Fibroblast of villous mesenchyme (primary cell): Measurements from ENCODE around the gene FOSL1. TPM values are rescaled to one million over a fixed set of nuclear protein-coding genes. Genes with fewer than 3 reads are reported as not detected.

Experiments used
- DNase-seq: peaks from one replicate; pipeline ENCODE4 v3.0.0-alpha.2; 2010; ENCODE audit warnings: low read depth
- H3K4me3 ChIP-seq: 2 replicates; pipeline ENCODE4 v1.5.1; 2011; ENCODE audit warnings: low read depth, mild to moderate bottlenecking, low read length
- total RNA-seq: library from RNA; depleted of rRNA; stranded (reverse); fragments of >200 nt; gene quantifications from 2 replicates; pipeline ENCODE4 v1.2.3, GENCODE V29; 2012
- TF ChIP-seq, protein P1 (sequence below): IDR thresholded peaks from 2 replicates; pipeline ENCODE4 v1.5.1; 2012; ENCODE audit warnings: low read depth, mild to moderate bottlenecking, low read length; ENCODE audit not compliant: insufficient read depth

The FOSL1 gene
- total RNA-seq, 1 donor, result 41.0 TPM

- peak overlapping the region; percentile 72 for H3K4me3 ChIP-seq
- TF ChIP-seq, protein P1, sequence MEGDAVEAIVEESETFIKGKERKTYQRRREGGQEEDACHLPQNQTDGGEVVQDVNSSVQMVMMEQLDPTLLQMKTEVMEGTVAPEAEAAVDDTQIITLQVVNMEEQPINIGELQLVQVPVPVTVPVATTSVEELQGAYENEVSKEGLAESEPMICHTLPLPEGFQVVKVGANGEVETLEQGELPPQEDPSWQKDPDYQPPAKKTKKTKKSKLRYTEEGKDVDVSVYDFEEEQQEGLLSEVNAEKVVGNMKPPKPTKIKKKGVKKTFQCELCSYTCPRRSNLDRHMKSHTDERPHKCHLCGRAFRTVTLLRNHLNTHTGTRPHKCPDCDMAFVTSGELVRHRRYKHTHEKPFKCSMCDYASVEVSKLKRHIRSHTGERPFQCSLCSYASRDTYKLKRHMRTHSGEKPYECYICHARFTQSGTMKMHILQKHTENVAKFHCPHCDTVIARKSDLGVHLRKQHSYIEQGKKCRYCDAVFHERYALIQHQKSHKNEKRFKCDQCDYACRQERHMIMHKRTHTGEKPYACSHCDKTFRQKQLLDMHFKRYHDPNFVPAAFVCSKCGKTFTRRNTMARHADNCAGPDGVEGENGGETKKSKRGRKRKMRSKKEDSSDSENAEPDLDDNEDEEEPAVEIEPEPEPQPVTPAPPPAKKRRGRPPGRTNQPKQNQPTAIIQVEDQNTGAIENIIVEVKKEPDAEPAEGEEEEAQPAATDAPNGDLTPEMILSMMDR, result no peak
- DNase-seq, result no peak
Observed at GRCh38 chr11:65870706-65871681, 29.2 kb downstream of the FOSL1 start.

GRCh38 chr11:65870307-65870658 lies 29.9 kb downstream of the FOSL1 start:
- H3K4me3 ChIP-seq, result no peak overlapping the region
- no peak for DNase-seq
- TF ChIP-seq, protein P1, result no peak

DNA sequence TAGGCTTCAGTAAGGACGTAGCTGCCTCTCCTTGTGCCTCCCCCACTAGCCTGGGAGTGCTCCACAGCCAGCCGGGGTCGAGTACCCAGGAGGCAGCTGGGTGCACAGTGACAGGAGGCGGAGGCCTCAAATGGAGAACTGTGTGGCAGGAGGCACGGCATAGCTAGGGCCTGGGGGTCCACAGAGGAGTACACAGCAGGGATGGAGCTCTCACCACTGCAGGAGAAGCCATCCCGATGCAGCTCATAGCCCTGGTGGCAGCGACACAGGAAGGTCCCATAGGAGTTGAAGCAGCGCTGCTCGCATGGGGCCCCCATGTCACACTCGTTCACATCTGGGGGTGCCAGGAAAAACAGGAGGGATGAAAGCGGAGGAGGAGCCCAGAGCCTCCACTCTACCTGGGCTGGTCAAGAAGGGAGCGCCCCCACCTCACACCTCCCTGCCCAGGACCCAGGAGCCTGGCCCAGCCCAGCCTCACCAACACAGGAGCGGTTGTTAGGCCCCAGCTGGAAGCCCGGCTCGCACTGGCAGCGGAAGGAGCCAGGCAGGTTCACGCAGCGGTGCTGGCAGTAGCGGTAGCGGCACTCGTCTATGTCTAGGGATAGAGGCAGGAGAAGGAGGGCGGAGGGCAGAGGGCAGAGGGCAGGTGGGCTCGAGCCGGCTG lies 30.4 kb downstream of the FOSL1 start:
- H3K4me3 ChIP-seq, result no peak overlapping the region
- DNase-seq, result no peak
- TF ChIP-seq, protein P1, result no peak

- no peak for DNase-seq
- TF ChIP-seq, protein P1, result no peak
- H3K4me3 ChIP-seq, result no peak overlapping the region
Observed at GRCh38 chr11:65868907-65869306, 31.3 kb downstream of the FOSL1 start.

GRCh38 chr11:65868076-65868667 lies 32.0 kb downstream of the FOSL1 start:
- TF ChIP-seq, protein P1, result no peak
- no peak overlapping the region for H3K4me3 ChIP-seq
- DNase-seq, result no peak

GRCh38 chr11:65867284-65868071 lies 32.7 kb downstream of the FOSL1 start:
- TF ChIP-seq, protein P1, result no peak
- no peak for DNase-seq
- H3K4me3 ChIP-seq, result no peak overlapping the region
